HepG2 (cell line): ENCODE results near the gene SPARC. TPM values are rescaled to one million over a fixed set of nuclear protein-coding genes. Genes with fewer than 3 reads are reported as not detected.

Experiments
- CCDC6 ChIP-seq: sonication (generic); formaldehyde crosslinking; IDR thresholded peaks from 2 replicates; pipeline ENCODE4 v1.8.1; 2022; ENCODE audit warnings: mild to moderate bottlenecking, missing genetic modification reagents, moderate library complexity
- ESRRA ChIP-seq: sonication (generic); formaldehyde crosslinking; IDR thresholded peaks from 2 replicates; pipeline ENCODE4 v1.5.1; 2020; ENCODE audit warnings: mild to moderate bottlenecking, low read depth, missing genetic modification reagents
- GABPB1 ChIP-seq: IDR thresholded peaks from 2 replicates; pipeline ENCODE4 v1.6.1; 2016; ENCODE audit warnings: mild to moderate bottlenecking, missing genetic modification reagents, moderate library complexity, missing compliant biosample characterization
- IRX3 ChIP-seq: sonication (generic); formaldehyde crosslinking; IDR thresholded peaks from 2 replicates; pipeline ENCODE4 v1.8.1; 2023; ENCODE audit warnings: mild to moderate bottlenecking, low read depth, missing genetic modification reagents, borderline replicate concordance
- KDM4B ChIP-seq: sonication (generic); formaldehyde crosslinking; IDR thresholded peaks from 2 replicates; pipeline ENCODE4 v1.4.0; 2020; ENCODE audit warnings: missing genetic modification reagents
- KDM5B ChIP-seq: sonication (generic); formaldehyde crosslinking; IDR thresholded peaks from 2 replicates; pipeline ENCODE4 v1.4.0; 2020; ENCODE audit warnings: missing genetic modification reagents, mild to moderate bottlenecking, borderline replicate concordance
- MAFK ChIP-seq, 2 experiments: IDR thresholded peaks in 1 of 2; conservative IDR thresholded peaks in 1 of 2; 2 replicates each; pipeline ENCODE4 v1.6.1; 2011; ENCODE audit warnings: improper control_type of control experiment in 2 of 2, low read length in 2 of 2
- MLLT10 ChIP-seq: sonication (generic); formaldehyde crosslinking; IDR thresholded peaks from 2 replicates; pipeline ENCODE4 v1.4.0; 2020; ENCODE audit warnings: missing genetic modification reagents
- MTA3 ChIP-seq: sonication (generic); formaldehyde crosslinking; IDR thresholded peaks from 2 replicates; pipeline ENCODE4 v1.4.0; 2020; ENCODE audit warnings: missing genetic modification reagents
- PRDM15 ChIP-seq: sonication (generic); formaldehyde crosslinking; IDR thresholded peaks from 2 replicates; pipeline ENCODE4 v1.4.0; 2020; ENCODE audit warnings: missing genetic modification reagents
- RELA ChIP-seq: sonication (generic); formaldehyde crosslinking; IDR thresholded peaks from 2 replicates; pipeline ENCODE4 v1.4.0; 2020; ENCODE audit warnings: missing genetic modification reagents
- RFX3 ChIP-seq: IDR thresholded peaks from 2 replicates; pipeline ENCODE4 v1.6.1; 2016; ENCODE audit warnings: missing biosample characterization, missing genetic modification reagents
- RFXANK ChIP-seq: IDR thresholded peaks from 2 replicates; pipeline ENCODE4 v1.6.1; 2016
- SNAPC2 ChIP-seq: sonication (generic); formaldehyde crosslinking; IDR thresholded peaks from 2 replicates; pipeline ENCODE4 v1.8.1; 2022; ENCODE audit warnings: mild to moderate bottlenecking, missing genetic modification reagents
- TGIF2 ChIP-seq: IDR thresholded peaks from 2 replicates; pipeline ENCODE4 v1.6.1; 2016; ENCODE audit warnings: control low read depth, missing compliant biosample characterization
- ZNF326 ChIP-seq: sonication (generic); formaldehyde crosslinking; IDR thresholded peaks from 2 replicates; pipeline ENCODE4 v1.4.0; 2020; ENCODE audit warnings: missing genetic modification reagents, borderline replicate concordance
- ZNF512 ChIP-seq: sonication (generic); formaldehyde crosslinking; IDR thresholded peaks from 2 replicates; pipeline ENCODE4 v1.4.0; 2020; ENCODE audit warnings: mild to moderate bottlenecking, missing genetic modification reagents
- ZNF784 ChIP-seq: sonication (generic); formaldehyde crosslinking; IDR thresholded peaks from 2 replicates; pipeline ENCODE4 v1.5.1; 2020; ENCODE audit warnings: missing genetic modification reagents, mild to moderate bottlenecking, borderline replicate concordance
- ZSCAN12 ChIP-seq: sonication (generic); formaldehyde crosslinking; IDR thresholded peaks from 2 replicates; pipeline ENCODE4 v1.9.0; 2021; ENCODE audit warnings: mild to moderate bottlenecking, missing genetic modification reagents
- ZSCAN22 ChIP-seq: sonication (generic); formaldehyde crosslinking; IDR thresholded peaks from 2 replicates; pipeline ENCODE4 v1.4.0; 2020; ENCODE audit warnings: mild to moderate bottlenecking, missing genetic modification reagents
- ZSCAN5A ChIP-seq: sonication (generic); formaldehyde crosslinking; IDR thresholded peaks from 2 replicates; pipeline ENCODE4 v1.8.0; 2022; ENCODE audit warnings: mild to moderate bottlenecking, missing genetic modification reagents, borderline replicate concordance
- polyA plus RNA-seq, 8 experiments: library from polyadenylated mRNA; depleted of rRNA in 3 of 8; stranded (reverse) in 7 of 8; unstranded in 1 of 8; fragments of >200 nt; fragmentation: Illumina TruSeq in 4 of 8; extraction: Trizol in 4 of 8; gene quantifications; 2 replicates each; pipeline versions ENCODE4 v1.2.1 to v1.2.3, GENCODE V29; 2011 to 2016; ENCODE audit warnings: low read depth in 4 of 8, missing spikeins in 1 of 8, mixed read lengths in 1 of 8; ENCODE audit not compliant: insufficient read depth in 1 of 8
- total RNA-seq, 5 experiments: library from RNA; depleted of rRNA; stranded (reverse); fragments of >200 nt; fragmentation: Illumina TruSeq; extraction: Trizol; gene quantifications; 2 replicates each; pipeline ENCODE4 v1.2.3, GENCODE V29; 2016; ENCODE audit warnings: low read depth in 1 of 5
- TF ChIP-seq, protein P1 (sequence below): sonication (generic); formaldehyde crosslinking; IDR thresholded peaks from 2 replicates; pipeline ENCODE4 v1.5.0; 2020; ENCODE audit warnings: missing genetic modification reagents

The SPARC gene
- total and polyA plus RNA-seq, 2 of the 13 experiments (the other 11 are each of a cell fraction or from before 2014, with no cell fraction given) = 76.7 to 192 TPM

- TF ChIP-seq GABPB1 (CRISPR knock-in tag) = 0 out of 2 replicates have a peak, but pooled peaks have one; percentile 27
- TF ChIP-seq, protein P1, sequence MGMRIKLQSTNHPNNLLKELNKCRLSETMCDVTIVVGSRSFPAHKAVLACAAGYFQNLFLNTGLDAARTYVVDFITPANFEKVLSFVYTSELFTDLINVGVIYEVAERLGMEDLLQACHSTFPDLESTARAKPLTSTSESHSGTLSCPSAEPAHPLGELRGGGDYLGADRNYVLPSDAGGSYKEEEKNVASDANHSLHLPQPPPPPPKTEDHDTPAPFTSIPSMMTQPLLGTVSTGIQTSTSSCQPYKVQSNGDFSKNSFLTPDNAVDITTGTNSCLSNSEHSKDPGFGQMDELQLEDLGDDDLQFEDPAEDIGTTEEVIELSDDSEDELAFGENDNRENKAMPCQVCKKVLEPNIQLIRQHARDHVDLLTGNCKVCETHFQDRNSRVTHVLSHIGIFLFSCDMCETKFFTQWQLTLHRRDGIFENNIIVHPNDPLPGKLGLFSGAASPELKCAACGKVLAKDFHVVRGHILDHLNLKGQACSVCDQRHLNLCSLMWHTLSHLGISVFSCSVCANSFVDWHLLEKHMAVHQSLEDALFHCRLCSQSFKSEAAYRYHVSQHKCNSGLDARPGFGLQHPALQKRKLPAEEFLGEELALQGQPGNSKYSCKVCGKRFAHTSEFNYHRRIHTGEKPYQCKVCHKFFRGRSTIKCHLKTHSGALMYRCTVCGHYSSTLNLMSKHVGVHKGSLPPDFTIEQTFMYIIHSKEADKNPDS (CRISPR knock-in tag) = no peak
- no peak for TF ChIP-seq RFXANK
- no peak for TF ChIP-seq IRX3 (CRISPR knock-in tag)
- no peak for TF ChIP-seq ZNF784 (CRISPR knock-in tag)
- no peak for TF ChIP-seq RELA (CRISPR knock-in tag)
- no peak; a peak in 1 of 4 replicates for TF ChIP-seq MAFK (conservative IDR thresholded peaks at IDR 0.05 in 1 of 2, IDR thresholded peaks at IDR 0.05 in 1 of 2; ENCODE audit: low read length in 2 of 2)
- no peak for TF ChIP-seq ZNF512 (CRISPR knock-in tag)
- no peak for TF ChIP-seq ZSCAN5A (CRISPR knock-in tag)
- no peak for TF ChIP-seq MLLT10
- TF ChIP-seq PRDM15 = no peak
- TF ChIP-seq KDM4B (CRISPR knock-in tag) = no peak
- no peak for TF ChIP-seq ZSCAN12 (CRISPR knock-in tag)
- TF ChIP-seq TGIF2 (CRISPR knock-in tag) = no peak
- TF ChIP-seq MTA3 (CRISPR knock-in tag) = no peak
- TF ChIP-seq ZSCAN22 (CRISPR knock-in tag) = no peak
- TF ChIP-seq KDM5B (CRISPR knock-in tag) = peak; percentile 43; the same call in 1 of the 2 replicates
- TF ChIP-seq ZNF326 (CRISPR knock-in tag) = no peak
- TF ChIP-seq SNAPC2 (CRISPR knock-in tag) = no peak
- TF ChIP-seq ESRRA (CRISPR knock-in tag) = no peak
- TF ChIP-seq CCDC6 (CRISPR knock-in tag) = no peak
- no peak for TF ChIP-seq RFX3 (CRISPR knock-in tag)
Observed at GRCh38 chr5:151694035-151694485, 7.3 kb upstream of the SPARC start (continued).
